Stimulated activated CD4-positive, alpha-beta T cell treated with anti-CD3 and anti-CD28 coated beads, Interleukin-1b, Interleukin-23, amount 100 ng/mL, for 4 hours (primary cell): ENCODE results near the gene PAIP2B.
"Not testable (repeated sequence)": the region's sequence is repeated elsewhere in the genome, so short reads cannot be mapped to it uniquely, and the experiment has no call there.

Experiments used
- DNase-seq, 2 donors: peaks; one replicate each; pipeline ENCODE4 v3.0.0-alpha.2; 2020; ENCODE audit warnings: low read depth in 2 of 2

The PAIP2B gene, protein sequence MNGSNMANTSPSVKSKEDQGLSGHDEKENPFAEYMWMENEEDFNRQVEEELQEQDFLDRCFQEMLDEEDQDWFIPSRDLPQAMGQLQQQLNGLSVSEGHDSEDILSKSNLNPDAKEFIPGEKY

DNA sequence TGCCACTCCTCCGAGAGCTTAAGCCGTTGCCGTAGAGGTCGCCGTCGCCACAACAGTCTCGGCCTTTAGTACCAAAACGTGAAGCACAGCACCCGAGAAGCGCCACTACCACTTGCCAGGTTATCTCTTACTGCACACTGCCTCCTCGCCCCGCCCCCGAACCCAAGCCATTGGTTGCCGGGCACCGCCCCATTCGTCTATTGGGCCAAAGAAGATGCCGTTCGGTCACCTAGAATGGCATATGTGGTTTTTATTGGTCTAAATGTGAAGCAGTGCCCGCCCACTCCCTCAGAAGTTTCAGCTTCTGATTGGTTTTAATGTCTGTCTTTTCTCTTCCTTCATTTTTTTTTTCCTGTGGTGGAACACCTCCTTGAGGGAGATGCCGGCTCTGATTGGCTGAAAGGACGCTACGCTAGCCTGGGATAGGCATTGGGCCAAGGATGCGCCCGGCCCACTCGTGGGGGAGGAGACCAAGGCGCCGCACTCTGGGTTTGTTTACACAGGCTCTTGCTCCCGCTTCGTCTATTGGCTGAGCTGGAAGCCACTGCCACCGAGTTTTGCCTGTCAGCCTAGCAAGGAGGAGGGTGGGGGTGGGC, at the start of gene PAIP2B:
PAIP2B (minus strand) TSS at position 139 of the 596 bp plus-strand sequence. CDS start 24,514 bp downstream, outside the sequence.
- peak; percentile 95 to 96 for DNase-seq

DNA sequence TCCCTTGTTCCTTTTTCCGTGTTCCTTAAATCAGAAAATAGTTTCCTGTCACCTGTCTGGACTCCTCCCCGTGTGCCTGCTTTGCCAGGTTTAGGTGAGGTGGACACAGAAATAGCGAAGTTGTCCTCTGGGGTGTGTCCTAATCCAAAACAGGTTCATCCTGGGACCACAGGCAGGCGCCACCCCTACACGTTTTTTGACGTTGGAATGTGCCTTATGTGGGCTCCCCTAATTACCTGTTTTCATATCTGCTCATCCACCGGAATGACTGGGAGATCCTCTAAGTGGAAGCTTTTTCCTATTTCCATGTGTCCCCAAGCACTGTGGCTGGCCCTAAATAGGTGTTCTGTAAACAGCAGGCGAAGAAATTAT, 49.0 kb upstream of the PAIP2B start:
- no peak for DNase-seq

DNA sequence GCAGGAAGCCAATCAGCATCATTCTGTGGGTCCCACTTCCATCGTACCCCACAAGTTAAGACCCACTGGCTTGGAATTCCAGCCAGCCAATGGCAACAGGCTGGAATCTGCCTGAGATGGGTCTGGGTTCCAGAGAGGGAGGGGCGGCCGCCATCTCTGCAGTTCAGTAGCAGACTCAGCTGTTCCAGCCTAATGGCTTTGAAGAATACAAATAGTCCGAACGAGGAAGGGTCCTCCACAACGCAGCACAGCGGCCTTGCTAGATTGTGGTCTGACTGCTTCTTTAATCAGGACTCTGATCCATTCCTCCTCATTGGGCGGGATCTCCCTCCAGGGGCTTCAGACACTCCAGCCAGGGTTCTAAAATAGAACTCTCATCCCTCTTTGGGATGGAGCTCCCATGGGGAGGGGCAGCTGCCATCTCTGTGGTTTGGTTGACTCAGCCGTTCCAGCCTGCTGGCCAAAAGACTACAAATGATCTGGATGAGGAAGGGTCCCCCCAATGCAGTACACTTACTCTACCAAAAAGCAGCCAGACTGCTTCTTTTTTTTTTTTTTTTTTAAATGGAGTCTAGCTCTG, 42.7 kb upstream of the PAIP2B start:
- no peak for DNase-seq

DNA sequence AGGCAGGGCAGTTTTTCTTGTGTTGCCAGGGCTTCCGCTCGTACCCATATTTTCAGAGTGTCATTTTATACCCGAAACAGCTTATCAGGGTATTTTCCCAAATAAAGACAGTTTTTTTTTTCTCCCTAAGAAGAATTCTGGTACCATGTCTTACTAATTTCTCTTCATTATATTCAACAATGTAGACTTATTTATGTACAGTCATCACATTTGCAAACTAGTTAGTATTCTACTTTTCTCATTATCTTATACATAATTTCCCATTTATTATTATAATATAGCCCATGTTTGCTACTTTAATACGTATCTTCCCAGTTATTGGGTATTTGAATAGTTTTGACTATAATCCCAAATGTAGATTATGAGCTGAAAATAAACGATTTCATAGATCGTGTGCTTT, 36.5 kb upstream of the PAIP2B start:
- DNase-seq, result no peak

- DNase-seq, result no peak
Observed at GRCh38 chr2:71261534-71261933, 34.6 kb upstream of the PAIP2B start.

- DNase-seq, result no peak
Observed at GRCh38 chr2:71256421-71256820, 29.5 kb upstream of the PAIP2B start.

DNA sequence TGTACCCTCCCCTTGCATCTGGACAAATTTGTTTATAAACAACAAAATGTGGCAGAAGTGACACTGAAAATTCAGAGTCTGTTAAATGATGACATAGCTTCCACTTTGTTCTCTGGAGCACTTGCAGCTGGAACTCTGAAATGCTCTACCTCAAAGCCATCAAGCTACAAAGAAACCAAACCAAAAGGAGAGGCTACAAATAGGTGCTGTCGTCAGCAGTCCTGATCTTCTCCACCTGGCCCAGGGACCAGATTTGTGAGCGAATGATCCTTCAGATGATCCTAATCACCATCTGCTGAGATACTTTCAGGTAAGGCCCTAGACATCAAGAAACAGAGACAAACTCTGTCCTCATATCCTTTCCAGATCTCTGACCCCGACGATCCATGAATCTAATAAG, 27.9 kb upstream of the PAIP2B start:
- DNase-seq, result no peak

GRCh38 chr2:71254078-71254477, 27.2 kb upstream of the PAIP2B start:
- no peak for DNase-seq

- DNase-seq, result no peak
Observed at GRCh38 chr2:71253476-71253875, 26.6 kb upstream of the PAIP2B start.

GRCh38 chr2:71252862-71253261, 26.0 kb upstream of the PAIP2B start:
- no peak for DNase-seq

GRCh38 chr2:71250935-71251334, 24.0 kb upstream of the PAIP2B start:
- no peak for DNase-seq

DNA sequence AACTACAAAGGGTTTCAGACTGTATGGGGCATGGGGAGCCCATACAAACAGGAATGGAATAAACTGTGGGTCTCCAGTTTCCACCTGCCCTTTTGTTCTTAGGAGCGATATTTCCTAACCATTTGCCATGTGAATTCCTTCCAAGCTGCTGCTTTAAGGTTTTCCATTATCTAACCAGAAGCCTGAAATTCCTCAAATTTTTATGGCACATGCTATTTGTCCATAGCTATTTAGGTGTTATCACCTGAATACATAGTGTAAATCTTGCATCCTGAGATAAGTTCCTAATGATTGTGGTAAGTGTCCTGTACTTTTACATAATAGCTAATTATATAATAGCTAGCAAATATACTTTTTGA, 17.4 kb upstream of the PAIP2B start:
- DNase-seq, result no peak

DNA sequence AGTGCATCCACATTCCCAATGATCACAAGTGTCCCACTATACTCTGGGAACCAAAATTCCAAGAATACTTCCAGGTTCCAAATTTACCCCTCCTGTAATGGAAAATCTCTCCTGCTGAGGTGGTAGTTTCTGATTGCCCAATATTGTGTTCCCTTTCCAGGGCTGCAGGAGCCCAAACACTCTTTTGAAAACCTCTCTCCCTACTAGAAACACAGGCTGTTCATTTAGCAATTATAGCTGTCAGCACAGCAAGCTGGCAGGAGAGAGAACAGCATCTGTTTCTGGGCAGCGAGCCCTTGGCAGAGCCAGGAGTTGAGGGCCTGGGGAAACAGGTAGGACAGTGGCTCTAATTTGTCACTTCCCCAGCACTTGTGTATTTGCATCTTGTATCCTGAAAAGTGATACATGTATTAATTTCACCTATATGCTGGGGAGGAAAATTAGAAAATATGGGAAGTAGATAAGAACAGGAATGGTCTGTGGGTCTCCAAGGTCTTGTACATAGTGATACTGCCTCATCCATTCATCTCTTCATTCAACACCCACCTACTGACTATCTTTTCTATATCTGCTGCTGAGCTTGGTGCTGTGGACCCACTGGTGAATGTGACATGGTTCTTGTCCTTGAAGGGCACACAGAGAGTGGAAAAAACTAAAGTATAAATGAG, 16.9 kb upstream of the PAIP2B start:
- no peak for DNase-seq

GRCh38 chr2:71240794-71241193, 13.9 kb upstream of the PAIP2B start:
- DNase-seq, result no peak

DNA sequence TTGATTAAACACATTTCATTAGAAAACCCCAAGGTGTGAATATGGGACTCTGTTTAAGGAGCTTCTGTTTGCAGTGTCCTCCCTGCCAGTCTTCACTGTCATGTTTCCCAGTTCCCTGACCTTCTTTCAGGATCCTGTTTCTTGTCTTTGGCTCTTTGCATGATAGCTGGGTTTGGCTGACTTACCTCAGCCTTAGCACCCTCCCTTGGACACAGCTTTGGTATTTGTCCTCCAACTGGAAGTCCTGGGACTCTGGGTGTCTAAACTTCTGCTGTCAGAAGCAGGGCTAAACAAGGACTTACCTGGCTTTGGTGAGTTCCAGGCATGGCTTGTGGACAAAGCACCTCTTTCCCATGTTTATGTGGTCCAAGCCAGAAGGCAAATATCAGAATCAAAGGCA, 11.2 kb upstream of the PAIP2B start:
- DNase-seq, result no peak

DNA sequence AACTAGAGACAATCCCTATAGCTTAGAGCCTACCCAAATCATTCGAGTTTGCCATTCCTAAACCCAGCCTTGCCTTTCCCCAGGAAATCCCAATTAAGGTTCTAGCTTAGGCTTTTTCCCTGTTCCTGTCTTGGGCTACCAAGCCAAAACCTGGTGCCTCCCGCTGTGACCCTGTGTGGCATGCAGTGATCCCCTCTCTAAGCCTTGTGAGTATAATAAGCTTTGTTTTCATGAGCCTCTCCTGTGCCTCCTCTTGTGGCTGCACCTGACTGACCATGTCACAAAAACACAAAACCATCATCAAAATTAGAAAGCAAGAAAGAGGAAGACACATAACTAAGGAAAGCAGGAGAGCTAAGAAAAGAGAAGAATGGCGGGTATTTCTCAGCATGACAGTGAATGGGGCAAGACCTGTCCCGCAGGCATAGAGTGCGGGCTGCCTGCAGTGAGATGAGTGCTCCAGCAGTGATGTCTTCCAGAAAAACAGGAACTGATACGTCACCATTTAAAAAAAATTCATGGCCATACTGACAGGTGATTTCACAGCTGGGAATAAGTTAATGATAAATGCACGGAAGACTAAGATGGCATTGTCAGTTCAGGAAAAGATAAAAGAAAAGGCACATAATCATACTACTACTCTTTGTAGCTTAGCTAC, 9.2 kb upstream of the PAIP2B start:
- no peak for DNase-seq

DNA sequence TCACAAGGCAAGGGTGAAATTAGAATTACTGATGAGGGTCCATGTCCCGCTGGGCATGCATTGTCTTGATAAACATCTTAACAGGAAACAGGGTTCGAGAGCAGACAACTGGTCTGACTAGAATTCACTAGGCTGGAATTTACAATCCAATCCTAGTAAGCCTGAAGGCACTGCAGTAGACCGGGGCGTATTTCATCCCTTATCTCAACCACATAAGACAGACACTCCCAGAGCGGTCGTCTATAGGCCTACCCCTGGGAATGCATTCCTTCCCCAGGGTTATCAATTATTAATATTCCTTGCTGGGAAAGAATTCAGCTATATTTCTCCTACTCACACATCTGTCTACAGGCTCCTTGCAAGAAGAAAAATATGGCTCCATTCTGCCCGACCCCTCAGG, 6.2 kb upstream of the PAIP2B start:
- not testable (repeated sequence) for DNase-seq

DNA sequence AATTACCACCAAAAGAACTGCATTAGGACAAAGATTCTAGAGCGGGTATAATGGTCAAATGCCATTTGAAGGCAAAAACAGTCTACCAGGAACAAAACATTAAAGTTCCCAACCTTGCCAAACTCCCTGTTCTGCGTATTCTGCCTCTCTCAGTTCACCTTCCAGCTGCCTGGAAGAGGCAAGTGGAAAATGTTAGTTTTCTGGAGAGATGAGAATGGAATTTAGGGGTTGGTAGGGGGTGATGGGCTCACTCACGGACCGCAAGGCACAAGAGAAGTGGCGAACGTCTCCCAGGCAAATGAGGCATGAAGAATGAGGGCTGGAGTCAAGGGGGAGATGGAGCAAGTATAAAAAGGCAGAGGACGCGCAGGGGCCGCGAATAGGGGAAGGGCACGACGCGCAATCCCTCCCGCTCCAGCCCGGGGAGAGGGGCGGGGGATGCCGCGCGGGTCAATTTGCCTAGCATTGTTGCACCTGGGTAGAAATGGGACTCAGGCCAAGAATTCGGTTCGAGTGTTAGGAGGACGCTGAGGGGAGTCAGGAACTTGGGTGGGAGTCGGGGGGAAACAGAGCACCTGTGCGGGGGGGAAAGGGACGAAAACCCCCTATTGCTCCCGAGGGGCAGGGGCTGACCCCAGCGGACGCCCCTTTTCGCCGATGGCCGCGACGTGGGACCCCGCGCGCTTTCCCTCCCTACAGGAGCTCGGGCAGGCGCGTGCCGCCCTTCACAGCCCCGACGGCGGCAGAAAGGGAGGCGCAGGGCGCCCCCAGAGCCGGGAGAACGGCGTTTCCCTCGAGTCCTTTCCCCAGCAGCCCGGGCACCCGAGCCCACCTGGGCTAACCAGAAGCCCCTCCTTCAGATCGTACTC, 573 bp downstream of the PAIP2B start:
- DNase-seq, result peak; percentile 7 to 12

- DNase-seq, result no peak
Observed at GRCh38 chr2:71224935-71225334, 2.0 kb downstream of the PAIP2B start.

DNA sequence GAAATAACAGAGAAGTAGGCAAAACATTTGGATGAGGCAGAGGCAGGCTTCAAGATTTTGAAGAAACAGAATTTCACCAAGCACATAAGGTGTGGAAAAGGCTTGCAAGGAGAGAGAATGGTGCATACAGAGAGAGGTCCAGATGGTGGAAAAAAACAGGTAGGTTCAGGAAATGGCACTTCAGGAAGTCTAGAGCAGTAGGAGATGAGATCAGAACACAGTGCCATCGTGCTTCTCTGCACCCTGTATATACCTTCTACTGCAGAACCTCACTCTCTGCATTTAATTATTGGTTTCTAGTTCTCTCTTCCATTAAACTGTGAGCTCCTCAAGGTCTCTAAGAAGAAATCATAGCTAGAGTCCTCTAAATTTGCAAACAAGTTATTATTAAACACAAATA, 2.4 kb downstream of the PAIP2B start:
- no peak for DNase-seq

GRCh38 chr2:71223767-71224333, 3.1 kb downstream of the PAIP2B start:
- DNase-seq, result no peak
